GM23248 (cell line): ENCODE measurements around the gene MIB1. TPM values are rescaled to one million over a fixed set of nuclear protein-coding genes. Genes with fewer than 3 reads are reported as not detected.

ENCODE experiments used
- DNase-seq: peaks from one replicate; pipeline ENCODE4 v3.0.0-alpha.2; 2015
- H2AFZ ChIP-seq: fragments of 200-600 bp; sonication (generic); 2 replicates; pipeline ENCODE4 v1.6.1; 2016; ENCODE audit warnings: antibody characterized with exemption
- H3F3A ChIP-seq: fragments of 200-600 bp; sonication (generic); 2 replicates; pipeline ENCODE4 v1.6.1; 2016; ENCODE audit warnings: mild to moderate bottlenecking, antibody characterized with exemption, mixed run types; ENCODE audit not compliant: insufficient read depth
- H3K27ac ChIP-seq: fragments of 200-600 bp; sonication (generic); 2 replicates; pipeline ENCODE4 v1.5.1; 2016; ENCODE audit warnings: mild to moderate bottlenecking
- H3K27me3 ChIP-seq: fragments of 200-600 bp; sonication (generic); replicated peaks from 2 replicates; pipeline ENCODE4 v1.6.1; 2016; ENCODE audit warnings: mild to moderate bottlenecking; ENCODE audit not compliant: insufficient read depth
- H3K36me3 ChIP-seq: fragments of 200-600 bp; sonication (generic); 2 replicates; pipeline ENCODE4 v1.6.1; 2016; ENCODE audit warnings: low read depth, mild to moderate bottlenecking
- H3K4me1 ChIP-seq: fragments of 200-600 bp; sonication (generic); 2 replicates; pipeline ENCODE4 v1.6.1; 2016; ENCODE audit warnings: mild to moderate bottlenecking; ENCODE audit not compliant: insufficient read depth
- H3K4me2 ChIP-seq: fragments of 200-600 bp; sonication (generic); one replicate; pipeline ENCODE4 v1.6.1; 2016; ENCODE audit warnings: mild to moderate bottlenecking; ENCODE audit not compliant: unreplicated experiment
- H3K4me3 ChIP-seq: fragments of 200-600 bp; sonication (generic); 2 replicates; pipeline ENCODE4 v1.5.1; 2016; ENCODE audit warnings: mild to moderate bottlenecking
- H3K79me2 ChIP-seq: fragments of 200-600 bp; sonication (generic); 2 replicates; pipeline ENCODE4 v1.6.1; 2016; ENCODE audit warnings: mild to moderate bottlenecking; ENCODE audit not compliant: insufficient read depth
- H3K9ac ChIP-seq: fragments of 200-600 bp; sonication (generic); 2 replicates; pipeline ENCODE4 v1.6.1; 2016; ENCODE audit warnings: mild to moderate bottlenecking
- H3K9me2 ChIP-seq: fragments of 200-600 bp; sonication (generic); 2 replicates; pipeline ENCODE4 v1.6.1; 2016; ENCODE audit warnings: mixed run types, mild to moderate bottlenecking, moderate library complexity; ENCODE audit not compliant: insufficient read depth
- H3K9me3 ChIP-seq: fragments of 200-600 bp; sonication (generic); one replicate; pipeline ENCODE4 v1.6.1; 2017; ENCODE audit warnings: low read depth
- H4K20me1 ChIP-seq: fragments of 200-600 bp; sonication (generic); 2 replicates; pipeline ENCODE4 v1.6.0; 2016; ENCODE audit not compliant: insufficient read depth
- EZH2 ChIP-seq: fragments of 200-600 bp; sonication (generic); IDR thresholded peaks from 2 replicates; pipeline ENCODE4 v1.6.1; 2018; ENCODE audit warnings: antibody characterized with exemption, mild to moderate bottlenecking; ENCODE audit not compliant: insufficient read depth, poor library complexity, severe bottlenecking
- EZH2phosphoT487 ChIP-seq: fragments of 200-600 bp; sonication (generic); IDR thresholded peaks from 2 replicates; pipeline ENCODE4 v1.6.1; 2018; ENCODE audit warnings: antibody characterized with exemption, moderate library complexity, mild to moderate bottlenecking, low read depth; ENCODE audit not compliant: insufficient read depth
- WGBS, 2 experiments: methylation state at CpG; one replicate each; pipeline ENCODE4 v1.1.6; 2015 to 2017; ENCODE audit warnings: low lambda C conversion rate in 2 of 2, low coverage in 1 of 2; ENCODE audit errors: missing lambda C conversion rate in 2 of 2; 5-methylcytosine and 5-hydroxymethylcytosine counted together
- in situ Hi-C: fragments of 300-500 bp; cut with MboI; formaldehyde crosslinking; loops from 2 replicates; pipeline ENCODE4 v1.15.0; 2020
- polyA plus RNA-seq: library from polyadenylated mRNA; unstranded; fragments of >200 nt; fragmentation: Nextera tagmentation; extraction: Ambion mirVana; gene quantifications from 2 replicates; pipeline ENCODE4 v1.2.1, GENCODE V29; 2016
- total RNA-seq: library from RNA; depleted of rRNA; stranded (reverse); fragments of >200 nt; shearing (Covaris generic); gene quantifications from 2 replicates; pipeline ENCODE4 v1.2.3, GENCODE V29; 2014

MIB1 gene
- total and polyA plus RNA-seq, 2 experiments from 2014 or later = 5.1 to 39.0 TPM

- Histone ChIP-seq H3K36me3 (peaks cover 17% of the 10 kb centered on the region), H3K27me3 (no peaks in the 10 kb centered on the region), H3K4me1 (no peaks in the 10 kb centered on the region), H3F3A (no peaks in the 10 kb centered on the region), H3K79me2 (no peaks in the 10 kb centered on the region), H3K9me3 (no peaks in the 10 kb centered on the region), H3K27ac (no peak overlapping the region), H3K4me3 (no peak overlapping the region), H4K20me1 (no peaks in the 10 kb centered on the region), H3K9me2 (no peaks in the 10 kb centered on the region), H3K9ac (no peak overlapping the region), H3K4me2 (no peak overlapping the region), H2AFZ (no peak overlapping the region)
- TF ChIP-seq EZH2 (no peak), EZH2phosphoT487 (no peak)
- DNase-seq = no peak
- in situ Hi-C loops = no loop called here
- 97 to 100% methylated on average over 1 of the region's 1 CpG for WGBS, 2 experiments
These were observed 101.0 kb downstream of the MIB1 start for GRCh38 chr18:21841570-21841969.

GRCh38 chr18:21843341-21843740 lies 102.7 kb downstream of the MIB1 start:
- H3K36me3 ChIP-seq = peaks cover 22% of the 10 kb centered on the region
- in situ Hi-C loops = no loop called here

GRCh38 chr18:21851327-21851961 lies 110.9 kb downstream of the MIB1 start:
- Histone ChIP-seq H3K4me1 (no peaks in the 10 kb centered on the region; the same call in 1 of the 2 replicates), H3K9me3 (no peaks in the 10 kb centered on the region), H3K9ac (no peak overlapping the region), H4K20me1 (no peaks in the 10 kb centered on the region), H3K27ac (no peak overlapping the region), H3K4me2 (no peak overlapping the region), H2AFZ (no peak overlapping the region), H3K36me3 (peaks cover 4% of the 10 kb centered on the region; the same call in 1 of the 2 replicates), H3K9me2 (no peaks in the 10 kb centered on the region), H3F3A (no peaks in the 10 kb centered on the region), H3K79me2 (no peaks in the 10 kb centered on the region; the same call in 1 of the 2 replicates), H3K4me3 (no peak overlapping the region), H3K27me3 (no peaks in the 10 kb centered on the region)
- in situ Hi-C loops = no loop called here
- peak; percentile 45 for DNase-seq
- TF ChIP-seq EZH2phosphoT487 (no peak), EZH2 (no peak)
- 63 to 65% methylated on average over 5 of the region's 5 CpGs for WGBS, 2 experiments

More at GRCh38 chr18:21843341-21843740, 102.7 kb downstream of the MIB1 start:
- WGBS, 2 experiments = 98 to 100% methylated on average over 2 of the region's 2 CpGs
- Histone ChIP-seq H3K9me2 (no peaks in the 10 kb centered on the region), H3K79me2 (no peaks in the 10 kb centered on the region), H3K4me2 (no peak overlapping the region), H4K20me1 (no peaks in the 10 kb centered on the region), H3K9me3 (no peaks in the 10 kb centered on the region), H2AFZ (no peak overlapping the region), H3K9ac (no peak overlapping the region), H3K4me1 (no peaks in the 10 kb centered on the region), H3K4me3 (no peak overlapping the region), H3K27me3 (no peaks in the 10 kb centered on the region), H3F3A (no peaks in the 10 kb centered on the region), H3K27ac (no peak overlapping the region)
- no peak for DNase-seq
- TF ChIP-seq EZH2 (no peak), EZH2phosphoT487 (no peak)

GRCh38 chr18:21853016-21853415 lies 112.4 kb downstream of the MIB1 start:
- H3K36me3 ChIP-seq = peaks cover 11% of the 10 kb centered on the region
- no peaks in the 10 kb centered on the region; the same call in 1 of the 2 replicates for H3K79me2 ChIP-seq
- H3K4me3 ChIP-seq = no peak overlapping the region
- H3K9ac ChIP-seq = no peak overlapping the region
- TF ChIP-seq EZH2 (no peak), EZH2phosphoT487 (no peak)
- H3K27ac ChIP-seq = no peak overlapping the region
- H3K4me1 ChIP-seq = no peaks in the 10 kb centered on the region; the same call in 1 of the 2 replicates
- no peaks in the 10 kb centered on the region for H3K9me3 ChIP-seq
- H3K4me2 ChIP-seq = no peak overlapping the region
- H2AFZ ChIP-seq = no peak overlapping the region
- in situ Hi-C loops = no loop called here
- H3F3A ChIP-seq = no peaks in the 10 kb centered on the region
- no peaks in the 10 kb centered on the region for H3K27me3 ChIP-seq
- 52 to 56% methylated on average over 3 of the region's 3 CpGs for WGBS, 2 experiments
- no peaks in the 10 kb centered on the region for H3K9me2 ChIP-seq
- no peak for DNase-seq
- no peaks in the 10 kb centered on the region for H4K20me1 ChIP-seq
